Transverse colon (tissue), 4 donors: Measurements from ENCODE around the gene CTU1. TPM values are rescaled to one million over a fixed set of nuclear protein-coding genes. Genes with fewer than 3 reads are reported as not detected.

Experiments
- DNase-seq: peaks from one replicate; pipeline ENCODE4 v3.0.0-alpha.2; 2019
- H3K27ac ChIP-seq, 4 donors: fragments of 200-600 bp; sonication (generic); 2 replicates each; pipeline ENCODE4 v1.5.1; 2016 to 2018; ENCODE audit warnings: inconsistent platforms in 4 of 4
- H3K27me3 ChIP-seq: fragments of 200-600 bp; sonication (generic); 2 replicates; pipeline ENCODE4 v1.5.1; 2017; ENCODE audit warnings: inconsistent platforms
- H3K36me3 ChIP-seq, 4 donors: fragments of 200-600 bp; sonication (generic); 2 replicates each; pipeline ENCODE4 v1.5.1; 2017 to 2019; ENCODE audit warnings: inconsistent platforms in 4 of 4
- H3K4me1 ChIP-seq, 4 donors: fragments of 200-600 bp; sonication (generic); 2 replicates each; pipeline ENCODE4 v1.5.1; 2017 to 2020; ENCODE audit warnings: inconsistent platforms in 4 of 4
- H3K4me3 ChIP-seq, 4 donors: fragments of 200-600 bp; sonication (generic); 1 replicate in 1 of 4; 2 replicates in 3 of 4; pipeline versions ENCODE4 v1.5.1 to v1.6.1; 2017 to 2019; ENCODE audit warnings: inconsistent platforms in 4 of 4
- H3K9me3 ChIP-seq, 2 donors: fragments of 200-600 bp; sonication (generic); 2 replicates each; pipeline ENCODE4 v1.5.1; 2017 to 2019; ENCODE audit warnings: inconsistent platforms in 2 of 2
- EP300 ChIP-seq: sonication (generic); formaldehyde crosslinking; IDR thresholded peaks from one replicate; pipeline ENCODE4 v1.6.1; 2017; ENCODE audit warnings: antibody characterized with exemption, low read depth
- POLR2A ChIP-seq: fragments of 450-650 bp; IDR thresholded peaks from one replicate; pipeline ENCODE4 v1.6.1; 2016; ENCODE audit warnings: antibody characterized with exemption, mild to moderate bottlenecking, moderate library complexity
- POLR2AphosphoS5 ChIP-seq, 3 donors: sonication (generic); formaldehyde crosslinking; IDR thresholded peaks; one replicate each; pipeline ENCODE4 v1.6.1; 2016; ENCODE audit warnings: antibody characterized with exemption in 3 of 3
- WGBS, 2 donors: methylation state at CpG; one replicate each; pipeline ENCODE4 v1.1.5; 2018; ENCODE audit warnings: low coverage in 1 of 2; 5-methylcytosine and 5-hydroxymethylcytosine counted together
- in situ Hi-C, 4 donors: fragments of 200-750 bp; cut with MboI; loops; one replicate each; pipeline versions ENCODE4 v1.15.0 to v1.15.1; 2017; ENCODE audit warnings: low sequenced_read_pairs in 3 of 4, low pct_ligation_motif_present in 1 of 4, low pct_unique_long_range_greater_than_20kb in 1 of 4
- intact Hi-C: fragments of 100-400 bp; cut with DNase I; formaldehyde crosslinking; loops from one replicate; pipeline ENCODE4 v1.15.1; 2023; ENCODE audit warnings: low total_unique reads
- total RNA-seq, 4 donors: library from RNA; depleted of rRNA; stranded (reverse); fragments of >200 nt; gene quantifications; one replicate each; pipeline ENCODE4 v1.1.0, GENCODE V29; 2016
- TF ChIP-seq, protein P1 (sequence below), 5 experiments: fragments of 200-600 bp in 3 of 5; fragments of 450-650 bp in 2 of 5; sonication (generic) in 3 of 5; IDR thresholded peaks; 1 replicate in 2 of 5; 2 replicates in 3 of 5; pipeline ENCODE4 v1.5.1; 2016 to 2017; ENCODE audit warnings: antibody characterized with exemption in 5 of 5, inconsistent platforms in 3 of 5, mild to moderate bottlenecking in 2 of 5, moderate library complexity in 1 of 5

Gene CTU1
- total RNA-seq, 4 donors from 2014 or later, result 3.4 to 35.4 (median 7.3) TPM

DNA sequence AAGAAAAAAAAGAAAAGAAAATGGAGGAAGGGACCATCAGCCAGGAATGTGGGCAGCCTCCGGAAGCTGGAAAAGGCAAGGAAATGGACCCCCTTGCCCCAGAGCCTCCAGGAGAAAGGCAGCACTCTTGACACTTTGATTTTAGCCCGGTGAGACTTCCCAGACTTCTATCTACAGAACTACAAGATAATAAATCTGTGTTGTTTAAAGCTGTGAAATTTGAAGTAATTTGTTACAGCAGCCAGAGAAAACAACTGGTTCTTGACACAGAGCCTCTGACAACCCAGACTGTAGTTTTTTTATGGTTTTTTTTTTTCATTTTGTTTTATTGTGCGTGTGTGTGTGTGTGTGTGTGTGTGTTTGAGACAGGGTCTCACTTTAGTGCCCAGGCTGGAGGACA lies 7.6 kb downstream of the CTU1 start:
- Histone ChIP-seq H3K36me3 (peaks cover 0 to 8% (median 0%) of the 10 kb centered on the region in 4 donors), H3K27me3 (no peaks in the 10 kb centered on the region), H3K9me3 (no peaks in the 10 kb centered on the region), H3K4me3 (no peak overlapping the region), H3K27ac (no peak overlapping the region), H3K4me1 (peaks cover 0 to 3% (median 0%) of the 10 kb centered on the region in 4 donors)
- intact Hi-C loops, result loop anchor here (10.0 kb wide), 1 partner anchor 494 kb away; no protein-coding TSS in a partner anchor
- no peak for TF ChIP-seq EP300
- TF ChIP-seq, protein P1, sequence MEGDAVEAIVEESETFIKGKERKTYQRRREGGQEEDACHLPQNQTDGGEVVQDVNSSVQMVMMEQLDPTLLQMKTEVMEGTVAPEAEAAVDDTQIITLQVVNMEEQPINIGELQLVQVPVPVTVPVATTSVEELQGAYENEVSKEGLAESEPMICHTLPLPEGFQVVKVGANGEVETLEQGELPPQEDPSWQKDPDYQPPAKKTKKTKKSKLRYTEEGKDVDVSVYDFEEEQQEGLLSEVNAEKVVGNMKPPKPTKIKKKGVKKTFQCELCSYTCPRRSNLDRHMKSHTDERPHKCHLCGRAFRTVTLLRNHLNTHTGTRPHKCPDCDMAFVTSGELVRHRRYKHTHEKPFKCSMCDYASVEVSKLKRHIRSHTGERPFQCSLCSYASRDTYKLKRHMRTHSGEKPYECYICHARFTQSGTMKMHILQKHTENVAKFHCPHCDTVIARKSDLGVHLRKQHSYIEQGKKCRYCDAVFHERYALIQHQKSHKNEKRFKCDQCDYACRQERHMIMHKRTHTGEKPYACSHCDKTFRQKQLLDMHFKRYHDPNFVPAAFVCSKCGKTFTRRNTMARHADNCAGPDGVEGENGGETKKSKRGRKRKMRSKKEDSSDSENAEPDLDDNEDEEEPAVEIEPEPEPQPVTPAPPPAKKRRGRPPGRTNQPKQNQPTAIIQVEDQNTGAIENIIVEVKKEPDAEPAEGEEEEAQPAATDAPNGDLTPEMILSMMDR (IDR thresholded peaks at IDR 0.05), result no peak
- no peak for TF ChIP-seq POLR2AphosphoS5 (IDR thresholded peaks at IDR 0.05)
- TF ChIP-seq POLR2A, result no peak
- in situ Hi-C loops, result no loop called here
- WGBS, 2 donors, result 59 to 71% methylated on average over 2 to 3 of the region's 3 CpGs
- DNase-seq, result no peak

DNA sequence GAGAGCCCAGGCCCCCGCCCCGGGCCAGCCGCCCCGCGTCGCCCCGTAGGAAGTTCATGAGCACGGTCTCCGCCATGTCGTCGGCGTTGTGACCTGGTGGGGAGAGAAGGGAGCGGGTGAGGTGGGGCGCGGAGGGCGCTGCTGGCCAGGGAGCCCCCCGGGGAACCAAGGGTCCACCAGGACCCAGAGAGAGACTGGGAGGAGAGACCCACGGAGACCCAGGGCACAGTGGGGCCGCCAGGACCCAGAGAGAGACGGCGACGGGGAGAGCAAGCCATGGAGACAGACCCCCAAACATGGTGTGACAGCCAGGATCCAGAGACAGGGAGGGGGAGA lies 9.2 kb downstream of the CTU1 start:
- peaks cover 0 to 8% (median 0%) of the 10 kb centered on the region in 4 donors for H3K36me3 ChIP-seq
- intact Hi-C loops (no loop called here), in situ Hi-C loops (no loop called here)
- H3K9me3 ChIP-seq, result no peaks in the 10 kb centered on the region
- H3K4me1 ChIP-seq, result peaks cover 0 to 3% (median 0%) of the 10 kb centered on the region in 4 donors
- WGBS, 2 donors, result 83% methylated on average over 22 of the region's 22 CpGs; no CpG with 5 or more reads in 1 of the 2 donors
- H3K27ac ChIP-seq, result peak overlapping the region in 2 of 4 donors; percentile 31 to 39
- H3K4me3 ChIP-seq, result peak overlapping the region in 1 of 4 donors; percentile 17
- no peak for DNase-seq
- TF ChIP-seq, protein P1 (IDR thresholded peaks at IDR 0.05), result no peak
- no peak for TF ChIP-seq POLR2A
- no peak for TF ChIP-seq EP300
- TF ChIP-seq POLR2AphosphoS5 (IDR thresholded peaks at IDR 0.05), result no peak
- H3K27me3 ChIP-seq, result no peaks in the 10 kb centered on the region

- Histone ChIP-seq H3K27ac (peak overlapping the region in 2 of 4 donors; percentile 31 to 39), H3K9me3 (no peaks in the 10 kb centered on the region), H3K4me1 (peaks cover 0 to 3% (median 0%) of the 10 kb centered on the region in 4 donors), H3K27me3 (no peaks in the 10 kb centered on the region), H3K4me3 (peak overlapping the region in 1 of 4 donors; percentile 17), H3K36me3 (peaks cover 0 to 5% (median 0%) of the 10 kb centered on the region in 4 donors)
- intact Hi-C loops (no loop called here), in situ Hi-C loops (no loop called here)
- TF ChIP-seq POLR2A, result no peak
- no peak for TF ChIP-seq POLR2AphosphoS5 (IDR thresholded peaks at IDR 0.05)
- TF ChIP-seq, protein P1 (IDR thresholded peaks at IDR 0.05), result no peak
- no peak for TF ChIP-seq EP300
- 82% methylated on average over 73 of the region's 78 CpGs; no CpG with 5 or more reads in 1 of the 2 donors for WGBS, 2 donors
- peak; percentile 20 for DNase-seq
These were observed 9.7 kb downstream of the CTU1 start for GRCh38 chr19:51098365-51099046.

DNA sequence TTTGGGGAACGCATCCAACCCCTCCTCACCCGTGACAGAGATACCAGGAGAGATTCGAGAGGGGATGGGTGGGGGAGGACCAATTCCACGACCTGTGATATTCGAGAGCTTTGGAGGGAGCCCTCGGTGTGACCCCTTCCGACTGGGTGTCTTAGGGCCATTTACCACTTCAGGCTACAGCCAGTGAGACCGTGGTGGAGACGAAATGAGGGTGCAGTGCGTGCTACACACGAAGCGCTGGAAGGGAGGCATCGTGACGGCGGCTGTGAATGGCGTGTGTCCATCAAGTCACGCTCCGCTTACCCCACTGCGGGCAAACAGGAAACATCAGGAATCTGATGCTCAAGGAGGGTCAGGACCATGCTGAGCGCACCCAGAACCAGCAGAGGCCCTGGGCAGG lies 10.4 kb downstream of the CTU1 start:
- no peaks in the 10 kb centered on the region for H3K9me3 ChIP-seq
- no peaks in the 10 kb centered on the region for H3K27me3 ChIP-seq
- intact Hi-C loops, result no loop called here
- peaks cover 0 to 3% (median 0%) of the 10 kb centered on the region in 4 donors for H3K4me1 ChIP-seq
- peaks cover 0 to 2% (median 0%) of the 10 kb centered on the region in 4 donors for H3K36me3 ChIP-seq
- no peak for TF ChIP-seq POLR2AphosphoS5 (IDR thresholded peaks at IDR 0.05)
- TF ChIP-seq, protein P1 (IDR thresholded peaks at IDR 0.05), result no peak
- TF ChIP-seq POLR2A, result no peak
- TF ChIP-seq EP300, result no peak
- in situ Hi-C loops, result no loop called here
- H3K27ac ChIP-seq, result no peak overlapping the region
- H3K4me3 ChIP-seq, result no peak overlapping the region
- no peak for DNase-seq
- WGBS, 2 donors, result 81 to 90% methylated on average over 8 to 20 of the region's 20 CpGs
